Neural progenitor cell (in vitro differentiated cells): Measurements from ENCODE around the gene COL23A1.

Experiments used
- EZH2 ChIP-seq: fragments of 200-600 bp; sonication (generic); IDR thresholded peaks from 2 replicates; pipeline ENCODE4 v1.6.1; 2017; ENCODE audit warnings: antibody characterized with exemption, mild to moderate bottlenecking, moderate library complexity
- EZH2phosphoT487 ChIP-seq: fragments of 200-600 bp; sonication (generic); IDR thresholded peaks from 2 replicates; pipeline ENCODE4 v1.6.1; 2017; ENCODE audit warnings: antibody characterized with exemption
- TF ChIP-seq, protein P1 (sequence below): fragments of 200-600 bp; sonication (generic); IDR thresholded peaks from 2 replicates; pipeline ENCODE4 v1.5.1; 2017; ENCODE audit warnings: antibody characterized with exemption, mild to moderate bottlenecking

DNA sequence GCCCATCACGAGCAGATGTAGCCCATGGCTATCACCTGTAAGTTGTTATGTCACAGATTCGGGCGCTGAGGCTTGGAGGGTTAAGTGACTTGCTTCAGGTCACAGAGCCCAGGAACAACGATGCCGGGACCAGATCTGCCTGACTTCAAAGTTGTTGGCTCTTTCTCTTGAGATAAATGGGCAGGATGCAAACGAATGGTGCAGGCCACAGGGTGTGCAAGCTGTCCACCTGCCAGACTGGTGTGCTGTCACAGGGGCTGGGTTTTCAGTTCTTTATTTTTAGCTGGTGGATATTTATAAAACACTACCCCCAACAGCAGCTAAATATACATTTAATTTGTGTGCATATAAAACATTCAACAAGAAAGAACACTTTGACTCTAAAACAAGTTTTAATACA lies 339.9 kb downstream of the COL23A1 start:
- TF ChIP-seq, protein P1, sequence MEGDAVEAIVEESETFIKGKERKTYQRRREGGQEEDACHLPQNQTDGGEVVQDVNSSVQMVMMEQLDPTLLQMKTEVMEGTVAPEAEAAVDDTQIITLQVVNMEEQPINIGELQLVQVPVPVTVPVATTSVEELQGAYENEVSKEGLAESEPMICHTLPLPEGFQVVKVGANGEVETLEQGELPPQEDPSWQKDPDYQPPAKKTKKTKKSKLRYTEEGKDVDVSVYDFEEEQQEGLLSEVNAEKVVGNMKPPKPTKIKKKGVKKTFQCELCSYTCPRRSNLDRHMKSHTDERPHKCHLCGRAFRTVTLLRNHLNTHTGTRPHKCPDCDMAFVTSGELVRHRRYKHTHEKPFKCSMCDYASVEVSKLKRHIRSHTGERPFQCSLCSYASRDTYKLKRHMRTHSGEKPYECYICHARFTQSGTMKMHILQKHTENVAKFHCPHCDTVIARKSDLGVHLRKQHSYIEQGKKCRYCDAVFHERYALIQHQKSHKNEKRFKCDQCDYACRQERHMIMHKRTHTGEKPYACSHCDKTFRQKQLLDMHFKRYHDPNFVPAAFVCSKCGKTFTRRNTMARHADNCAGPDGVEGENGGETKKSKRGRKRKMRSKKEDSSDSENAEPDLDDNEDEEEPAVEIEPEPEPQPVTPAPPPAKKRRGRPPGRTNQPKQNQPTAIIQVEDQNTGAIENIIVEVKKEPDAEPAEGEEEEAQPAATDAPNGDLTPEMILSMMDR = no peak
- TF ChIP-seq EZH2 (no peak), EZH2phosphoT487 (no peak)
